HG02798 (cell line): ENCODE results near the gene MEAK7.

Experiments used
- ATAC-seq: cut with Tn5 transposase; IDR thresholded peaks from one replicate; pipeline ENCODE4 v1.9.1; 2021; ENCODE audit warnings: mild to moderate bottlenecking; ENCODE audit not compliant: unreplicated experiment, poor library complexity

Gene MEAK7

GRCh38 chr16:84476401-84476800 lies 28.1 kb downstream of the MEAK7 start:
- no peak for ATAC-seq

GRCh38 chr16:84475643-84476240 lies 28.7 kb downstream of the MEAK7 start:
- ATAC-seq, result no peak

- no peak for ATAC-seq
These were observed 32.5 kb downstream of the MEAK7 start for GRCh38 chr16:84471966-84472365.

- ATAC-seq, result no peak
These were observed 33.1 kb downstream of the MEAK7 start for GRCh38 chr16:84471316-84471715.

- no peak for ATAC-seq
These were observed 36.8 kb downstream of the MEAK7 start for GRCh38 chr16:84467709-84468108.

GRCh38 chr16:84467256-84467655 lies 37.2 kb downstream of the MEAK7 start:
- no peak for ATAC-seq

GRCh38 chr16:84466692-84467091 lies 37.8 kb downstream of the MEAK7 start:
- no peak for ATAC-seq

GRCh38 chr16:84465154-84465553 lies 39.3 kb downstream of the MEAK7 start:
- no peak for ATAC-seq

GRCh38 chr16:84464116-84464515 lies 40.3 kb downstream of the MEAK7 start:
- no peak for ATAC-seq

- no peak for ATAC-seq
These were observed 41.2 kb downstream of the MEAK7 start for GRCh38 chr16:84463221-84463620.

- no peak for ATAC-seq
These were observed 41.9 kb downstream of the MEAK7 start for GRCh38 chr16:84462296-84463210.

- no peak for ATAC-seq
These were observed 42.8 kb downstream of the MEAK7 start for GRCh38 chr16:84461413-84462295.

GRCh38 chr16:84461029-84461412 lies 43.4 kb downstream of the MEAK7 start:
- ATAC-seq, result no peak

- no peak for ATAC-seq
These were observed 43.9 kb downstream of the MEAK7 start for GRCh38 chr16:84460406-84461028.

GRCh38 chr16:84459941-84460405 lies 44.5 kb downstream of the MEAK7 start:
- no peak for ATAC-seq

- no peak for ATAC-seq
These were observed 44.9 kb downstream of the MEAK7 start for GRCh38 chr16:84459533-84459894.

- ATAC-seq, result no peak
These were observed 45.6 kb downstream of the MEAK7 start for GRCh38 chr16:84458606-84459532.

GRCh38 chr16:84455031-84455430 lies 49.4 kb downstream of the MEAK7 start:
- no peak for ATAC-seq
